GM18505 (cell line): Measurements from ENCODE around the gene PEX6.
"Not testable (repeated sequence)": the region's sequence is repeated elsewhere in the genome, so short reads cannot be mapped to it uniquely, and the experiment has no call there.

ENCODE experiments used
- ATAC-seq: cut with Tn5 transposase; IDR thresholded peaks from one replicate; pipeline ENCODE4 v1.9.1; 2021; ENCODE audit not compliant: unreplicated experiment
- POLR2A ChIP-seq: IDR thresholded peaks from 4 replicates; pipeline ENCODE4 v1.6.1; 2011; ENCODE audit warnings: borderline replicate concordance; ENCODE audit not compliant: insufficient read depth, insufficient read length; ENCODE audit errors: extremely low read depth

Gene PEX6

GRCh38 chr6:43013097-43013842, 34.3 kb upstream of the PEX6 start:
- TF ChIP-seq POLR2A: no peak
- peak; percentile 10 for ATAC-seq

- no peak for TF ChIP-seq POLR2A
- no peak for ATAC-seq
These were observed 33.4 kb upstream of the PEX6 start for GRCh38 chr6:43012364-43012763.

GRCh38 chr6:43011207-43011606, 32.2 kb upstream of the PEX6 start:
- no peak for TF ChIP-seq POLR2A
- no peak for ATAC-seq

GRCh38 chr6:43009124-43009523, 30.1 kb upstream of the PEX6 start:
- TF ChIP-seq POLR2A: no peak
- no peak for ATAC-seq

- TF ChIP-seq POLR2A: no peak
- ATAC-seq: no peak
These were observed 28.1 kb upstream of the PEX6 start for GRCh38 chr6:43007126-43007525.

GRCh38 chr6:43006251-43006650, 27.3 kb upstream of the PEX6 start:
- no peak for ATAC-seq

GRCh38 chr6:43005844-43006243, 26.9 kb upstream of the PEX6 start:
- no peak for TF ChIP-seq POLR2A
- no peak for ATAC-seq

More at GRCh38 chr6:43006251-43006650, 27.3 kb upstream of the PEX6 start:
- no peak for TF ChIP-seq POLR2A

- ATAC-seq: no peak
- TF ChIP-seq POLR2A: no peak
These were observed 22.9 kb upstream of the PEX6 start for GRCh38 chr6:43001843-43002242.

- not testable (repeated sequence) for ATAC-seq
These were observed 19.2 kb upstream of the PEX6 start for GRCh38 chr6:42998205-42998604.

- TF ChIP-seq POLR2A: no peak
- ATAC-seq: no peak
These were observed 17.5 kb upstream of the PEX6 start for GRCh38 chr6:42996513-42996912.

GRCh38 chr6:42993445-42993844, 14.5 kb upstream of the PEX6 start:
- no peak for TF ChIP-seq POLR2A

GRCh38 chr6:42989923-42990322, 10.9 kb upstream of the PEX6 start:
- no peak for TF ChIP-seq POLR2A
- no peak for ATAC-seq

More at GRCh38 chr6:42993445-42993844, 14.5 kb upstream of the PEX6 start:
- no peak for ATAC-seq

- no peak for ATAC-seq
These were observed 9.6 kb upstream of the PEX6 start for GRCh38 chr6:42988486-42989020.

GRCh38 chr6:42987533-42988451, 8.8 kb upstream of the PEX6 start:
- no peak for TF ChIP-seq POLR2A

More at GRCh38 chr6:42988486-42989020, 9.6 kb upstream of the PEX6 start:
- no peak for TF ChIP-seq POLR2A

GRCh38 chr6:42984924-42985475, 6.0 kb upstream of the PEX6 start:
- no peak for ATAC-seq
- no peak for TF ChIP-seq POLR2A

More at GRCh38 chr6:42987533-42988451, 8.8 kb upstream of the PEX6 start:
- ATAC-seq: no peak
